ENCODE measurements around the gene NEK11. TPM values are rescaled to one million over a fixed set of nuclear protein-coding genes. Genes with fewer than 3 reads are reported as not detected.

Gene NEK11
- total and polyA plus RNA-seq, 4 donors = 4.0 to 36.3 (median 9.8) TPM

- Histone ChIP-seq H3K36me3 (ENCODE audit: control insufficient read depth in 4 of 4, insufficient read depth in 4 of 4, low read length in 4 of 4) (peaks cover 0 to 20% (median 11%) of the 10 kb centered on the region in 4 donors), H3K9me3 (ENCODE audit: control insufficient read depth in 4 of 4, insufficient read depth in 3 of 4, low read length in 3 of 4) (no peaks in the 10 kb centered on the region), H3K27ac (ENCODE audit: low read depth in 1 of 2, low read length in 1 of 2) (peak overlapping the region; percentile 70 to 83), H3K4me3 (no peak overlapping the region), H3K4me1 (ENCODE audit: control insufficient read depth in 5 of 5, insufficient read depth in 5 of 5, low read length in 5 of 5) (peaks cover 5 to 27% (median 10%) of the 10 kb centered on the region in 5 donors), H3K27me3 (ENCODE audit: control insufficient read depth in 3 of 3, insufficient read depth in 3 of 3, low read length in 2 of 3) (no peaks in the 10 kb centered on the region), H3K9ac (ENCODE audit: insufficient read depth in 1 of 2, low read length in 2 of 2) (no peak overlapping the region)
- ATAC-seq (ENCODE audit: insufficient read depth, low FRiP score) (peak; percentile 77), DNase-seq (peak; percentile 21 to 43 (median 42))
- no peak for TF ChIP-seq CTCF (IDR thresholded peaks at IDR 0.05; ENCODE audit: control extremely low read depth, extremely low read depth)
- 13 to 17% methylated on average over 6 of the region's 6 CpGs for WGBS, 2 donors
Observed at GRCh38 chr3:131386429-131387165, 359.9 kb downstream of the NEK11 start.

- WGBS, 2 donors = 36 to 43% methylated on average over 1 of the region's 1 CpG
- Histone ChIP-seq H3K36me3 (ENCODE audit: control insufficient read depth in 4 of 4, insufficient read depth in 4 of 4, low read length in 4 of 4) (peaks cover 0 to 20% (median 11%) of the 10 kb centered on the region in 4 donors), H3K4me3 (no peak overlapping the region), H3K27me3 (ENCODE audit: control insufficient read depth in 3 of 3, insufficient read depth in 3 of 3, low read length in 2 of 3) (no peaks in the 10 kb centered on the region), H3K9ac (ENCODE audit: insufficient read depth in 1 of 2, low read length in 2 of 2) (no peak overlapping the region), H3K9me3 (ENCODE audit: control insufficient read depth in 4 of 4, insufficient read depth in 3 of 4, low read length in 3 of 4) (peaks cover 0 to 2% (median 0%) of the 10 kb centered on the region in 4 donors), H3K4me1 (ENCODE audit: control insufficient read depth in 5 of 5, insufficient read depth in 5 of 5, low read length in 5 of 5) (peaks cover 0 to 22% (median 6%) of the 10 kb centered on the region in 5 donors), H3K27ac (ENCODE audit: low read depth in 1 of 2, low read length in 1 of 2) (peak overlapping the region in 1 of 2 donors; percentile 35)
- ATAC-seq (ENCODE audit: insufficient read depth, low FRiP score) (no peak), DNase-seq (no peak)
- TF ChIP-seq CTCF (IDR thresholded peaks at IDR 0.05; ENCODE audit: control extremely low read depth, extremely low read depth) = no peak
Observed at GRCh38 chr3:131387796-131388489, 361.3 kb downstream of the NEK11 start.

GRCh38 chr3:131388490-131388799, 361.8 kb downstream of the NEK11 start:
- no peak for TF ChIP-seq CTCF (IDR thresholded peaks at IDR 0.05; ENCODE audit: control extremely low read depth, extremely low read depth)
- H3K4me1 ChIP-seq (ENCODE audit: control insufficient read depth in 5 of 5, insufficient read depth in 5 of 5, low read length in 5 of 5) = peaks cover 0 to 21% (median 6%) of the 10 kb centered on the region in 5 donors
- H3K9ac ChIP-seq (ENCODE audit: insufficient read depth in 1 of 2, low read length in 2 of 2) = no peak overlapping the region
- DNase-seq = no peak
- no peak overlapping the region for H3K27ac ChIP-seq (ENCODE audit: low read depth in 1 of 2, low read length in 1 of 2)
- WGBS, 2 donors = 24 to 44% methylated on average over 2 of the region's 2 CpGs
- ATAC-seq (ENCODE audit: insufficient read depth, low FRiP score) = no peak
- H3K9me3 ChIP-seq (ENCODE audit: control insufficient read depth in 4 of 4, insufficient read depth in 3 of 4, low read length in 3 of 4) = peaks cover 0 to 2% (median 0%) of the 10 kb centered on the region in 4 donors
- H3K4me3 ChIP-seq = no peak overlapping the region
- peaks cover 0 to 15% (median 9%) of the 10 kb centered on the region in 4 donors for H3K36me3 ChIP-seq (ENCODE audit: control insufficient read depth in 4 of 4, insufficient read depth in 4 of 4, low read length in 4 of 4)
- no peaks in the 10 kb centered on the region for H3K27me3 ChIP-seq (ENCODE audit: control insufficient read depth in 3 of 3, insufficient read depth in 3 of 3, low read length in 2 of 3)

All from lung (tissue), 12 donors.